ENCODE data around the gene SEC16A.
A peak's percentile ranks its signal among the peaks of the same experiment; 100 is the strongest.

The SEC16A gene

DNA sequence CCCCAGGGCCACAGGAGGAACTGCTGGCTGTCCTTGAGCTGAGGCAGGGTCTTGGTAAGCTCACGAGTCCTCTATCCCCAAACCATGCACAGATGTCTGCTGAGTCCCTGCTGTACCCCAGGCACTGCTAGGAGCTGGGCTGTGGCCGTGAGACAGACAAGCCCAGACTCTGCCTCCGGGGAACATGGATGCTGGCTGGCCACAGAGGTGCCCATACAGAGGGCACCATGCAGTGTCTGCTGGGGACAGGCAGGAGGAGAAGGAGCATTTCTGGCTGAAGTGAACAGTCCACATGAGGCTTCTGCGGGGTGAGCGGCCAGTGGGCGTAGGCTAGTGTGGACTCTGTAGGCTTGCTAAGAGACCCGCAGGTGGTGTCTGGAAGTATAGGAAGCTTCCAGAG is 4.8 kb upstream of the SEC16A start:
- FAIRE-seq (no peak), DNase-seq (ENCODE audit: insufficient read length, low spot score) (no peak)

DNA sequence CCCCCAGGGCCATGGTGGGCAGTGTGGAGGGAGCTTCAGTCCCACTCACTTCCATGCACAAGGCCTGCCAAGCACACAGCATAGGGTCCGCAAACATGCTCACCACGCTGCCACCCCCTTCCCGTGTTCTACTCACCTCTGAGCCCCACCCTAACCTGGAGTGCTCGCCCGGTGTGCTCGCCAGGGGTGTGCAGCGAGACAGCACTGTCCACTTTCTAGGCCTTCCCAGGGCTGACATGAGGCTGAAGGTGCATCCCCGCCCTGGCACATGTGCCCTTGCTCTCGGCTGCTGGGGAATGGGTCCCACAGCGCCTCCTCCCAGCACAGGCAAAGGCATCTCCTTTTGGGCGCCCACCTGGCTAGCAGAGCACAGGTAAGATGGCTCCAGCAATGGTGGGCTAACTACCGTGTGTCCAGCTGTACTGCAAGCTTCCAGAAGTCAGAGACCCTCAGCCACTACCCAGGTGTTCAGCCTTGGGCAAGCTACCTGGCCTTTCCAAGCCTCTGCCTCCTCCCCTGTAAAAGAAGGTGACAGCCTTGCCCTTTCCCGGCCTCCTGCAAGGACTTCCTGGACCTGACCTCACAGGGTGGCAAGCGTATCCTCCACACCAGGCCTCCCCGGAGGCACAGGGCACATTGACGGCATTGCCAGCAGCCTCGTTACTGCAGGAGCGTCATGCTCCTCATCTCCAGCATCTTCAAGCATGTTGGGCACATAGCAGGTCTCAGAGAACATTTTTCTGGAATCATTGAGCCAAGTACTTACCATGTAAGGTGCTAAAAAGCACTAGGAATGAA is 4.2 kb upstream of the SEC16A start:
- no peak for FAIRE-seq
- no peak for DNase-seq (ENCODE audit: insufficient read length, low spot score)

DNA sequence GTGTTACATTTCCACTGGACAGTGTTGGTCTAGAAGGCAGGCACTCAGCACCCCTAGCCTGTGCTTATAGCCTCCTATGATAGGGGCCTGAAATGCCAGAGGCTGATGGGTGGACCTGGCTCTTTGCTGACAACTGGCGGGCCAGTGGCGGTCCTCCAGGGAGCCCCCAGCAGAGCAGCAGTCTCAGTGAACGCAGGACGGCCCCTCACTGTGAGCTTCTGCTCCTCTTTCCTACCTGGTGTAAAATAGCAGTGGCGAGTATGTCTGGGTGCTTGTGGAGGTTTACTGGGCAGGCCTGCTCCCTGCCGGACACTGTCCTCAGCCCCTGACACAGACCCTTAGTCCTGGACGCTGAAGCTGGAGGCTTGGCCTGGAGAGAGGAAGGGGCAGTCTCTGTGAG is 3.3 kb upstream of the SEC16A start:
- FAIRE-seq, result no peak

DNA sequence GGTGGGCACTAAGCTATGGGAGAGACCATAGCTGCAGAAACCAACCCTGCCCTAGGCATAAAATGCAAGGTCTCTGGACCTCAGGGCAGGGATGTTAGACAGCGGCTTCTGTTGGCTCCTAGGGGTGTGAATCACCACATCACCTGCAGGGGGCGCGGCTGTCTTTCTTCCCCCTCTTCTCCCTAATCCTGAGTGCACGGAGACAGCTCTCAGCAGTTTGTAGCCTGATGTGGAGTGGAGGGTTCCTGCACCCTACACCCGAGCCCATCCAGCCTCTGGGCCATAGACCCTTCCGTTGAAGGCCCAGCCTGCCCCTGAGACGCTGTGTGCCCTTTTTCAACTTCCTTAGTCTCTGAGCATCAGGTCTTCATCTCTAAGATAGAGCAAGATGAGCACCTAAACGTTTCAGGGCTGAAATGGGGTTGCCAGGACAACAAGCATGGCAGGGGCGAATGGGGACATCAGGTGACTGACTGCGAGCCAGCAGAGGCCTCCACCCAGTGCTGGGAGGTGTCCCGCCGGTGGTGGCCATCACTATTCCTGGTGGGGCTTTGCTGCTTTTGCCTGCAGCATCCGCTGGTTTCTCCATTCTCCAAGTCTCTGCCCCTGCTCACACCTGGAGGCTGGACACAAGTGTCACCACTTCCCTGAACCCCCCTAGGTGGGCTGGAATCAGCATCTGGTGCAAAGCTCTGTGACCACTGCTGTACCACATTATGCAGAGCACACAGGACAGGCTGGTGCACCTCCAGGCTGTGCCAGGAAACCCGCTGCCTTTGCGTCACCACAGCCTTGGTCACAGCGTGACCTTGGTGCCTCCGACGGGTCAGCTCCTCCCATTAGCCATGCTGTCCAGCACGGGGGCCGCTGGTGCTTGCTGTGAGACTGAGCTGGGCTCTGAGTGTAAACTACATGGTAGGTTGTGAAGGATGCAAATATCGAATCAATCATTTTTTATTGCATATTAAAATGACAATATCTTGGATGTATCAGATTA is 2.5 kb upstream of the SEC16A start:
- peak; percentile 61 for DNase-seq (ENCODE audit: insufficient read length, low spot score)
- FAIRE-seq, result no peak

More for the DNA sequence above, 3.3 kb upstream of the SEC16A start:
- DNase-seq (ENCODE audit: insufficient read length, low spot score), result no peak

DNA sequence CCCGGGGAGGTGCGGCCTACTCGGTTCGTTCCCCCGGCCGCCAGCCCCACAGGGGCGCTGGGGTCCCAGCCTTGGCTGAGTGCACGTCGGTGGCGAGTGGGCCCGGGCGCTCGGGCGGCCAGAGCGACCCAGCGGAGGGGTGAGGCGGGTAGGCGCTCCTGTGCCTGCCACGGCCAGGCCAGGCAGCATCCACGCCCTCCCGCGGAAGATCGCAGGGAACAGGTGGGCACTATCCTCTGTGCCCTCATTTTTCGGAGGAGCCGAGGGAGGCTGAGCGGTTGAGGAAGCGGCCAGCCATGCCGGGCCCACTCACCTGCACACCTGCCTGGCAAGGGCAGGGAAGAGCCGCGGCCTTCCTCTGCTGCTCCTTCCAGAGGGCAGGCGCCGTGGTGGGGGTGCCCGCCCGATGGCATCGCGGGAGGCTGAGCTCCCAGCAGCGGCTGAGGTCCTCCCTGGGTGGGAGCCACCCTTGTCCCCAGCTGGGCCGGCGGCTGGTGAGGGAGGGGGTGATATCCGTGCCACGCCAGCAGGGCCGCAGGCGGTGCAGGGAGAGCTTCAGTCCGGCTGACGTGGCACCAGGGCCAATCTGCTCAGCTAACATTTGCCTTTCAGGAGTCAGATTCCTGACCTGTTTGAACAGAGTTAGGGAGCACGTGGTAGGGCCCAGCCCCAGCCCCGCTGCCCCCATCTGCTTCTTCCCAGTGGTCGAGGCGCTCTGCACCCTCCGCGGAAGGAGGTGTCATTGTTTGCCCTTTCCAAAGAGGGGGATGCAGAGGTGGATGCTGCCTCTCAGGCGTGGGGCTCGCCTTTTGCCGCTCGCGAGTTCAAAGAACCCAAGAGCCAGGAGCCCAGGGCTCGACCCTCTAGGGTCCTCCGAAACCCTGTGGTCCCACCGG is 1.6 kb upstream of the SEC16A start:
- DNase-seq (ENCODE audit: insufficient read length, low spot score) (no peak), FAIRE-seq (no peak)

DNA sequence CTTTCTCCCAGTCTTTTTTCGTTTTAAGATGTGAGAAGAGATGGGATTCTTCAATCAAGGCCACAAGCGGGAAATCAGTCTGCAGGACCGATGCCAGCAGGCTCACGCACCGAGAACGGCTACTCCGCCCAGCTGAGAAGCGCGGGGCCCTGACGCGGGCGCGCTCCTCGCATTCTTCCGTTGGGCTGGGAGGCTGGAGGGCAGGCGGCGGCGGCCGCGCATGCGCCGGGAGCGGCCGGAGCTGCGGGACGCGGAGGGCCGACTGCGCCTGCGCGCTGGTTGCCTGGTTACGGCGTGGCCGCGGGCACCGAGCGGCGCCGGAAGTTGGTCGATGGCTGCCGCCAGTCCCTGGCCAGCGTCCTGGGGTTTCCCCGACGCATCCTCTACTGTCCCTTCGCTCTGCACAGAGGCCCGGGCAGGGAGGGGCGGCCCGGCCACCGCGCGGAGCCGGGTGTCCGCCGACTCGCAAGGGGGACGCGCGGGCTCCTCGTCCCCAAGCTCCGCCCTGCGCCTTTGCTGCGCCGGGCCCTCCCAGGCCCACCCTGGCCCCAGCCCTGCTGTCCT is 831 bp upstream of the SEC16A start:
- FAIRE-seq (peak; percentile 77), DNase-seq (ENCODE audit: insufficient read length, low spot score) (peak; percentile 95)

DNA sequence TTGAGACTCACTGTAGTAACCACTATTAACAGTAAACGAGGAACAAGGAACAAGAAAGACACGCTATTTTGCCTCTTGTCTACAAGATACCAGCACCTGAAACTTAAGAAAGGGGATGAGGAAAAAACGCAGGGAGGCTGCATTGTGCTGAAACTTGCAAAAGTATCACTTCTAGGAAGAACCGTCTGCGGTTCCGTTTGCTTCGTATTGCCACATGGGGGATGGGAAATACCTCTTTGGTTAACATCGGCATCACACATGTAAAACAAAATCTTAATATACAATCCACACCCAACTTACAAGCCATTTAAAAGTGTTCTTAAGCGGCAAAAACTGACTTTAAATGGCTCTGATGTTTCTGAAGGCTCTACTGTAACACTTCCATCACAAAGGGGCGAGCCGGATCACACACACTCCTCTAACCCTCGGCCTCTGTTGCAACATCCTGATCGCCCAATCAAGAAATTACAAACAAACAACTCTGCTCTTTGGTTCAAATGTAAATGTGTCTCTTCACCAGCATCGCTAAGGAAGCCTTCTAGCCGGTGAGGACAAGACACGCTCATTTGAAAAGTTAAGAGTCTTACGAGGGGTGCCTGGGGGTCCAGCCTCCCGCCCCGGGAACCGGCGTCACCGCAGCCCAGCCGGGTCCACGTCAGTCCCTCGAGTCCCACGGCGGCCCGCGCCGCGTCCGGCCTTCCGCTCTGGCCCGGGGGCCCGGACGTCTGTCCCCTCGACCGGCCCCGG is 621 bp downstream of the SEC16A start:
- FAIRE-seq (no peak), DNase-seq (ENCODE audit: insufficient read length, low spot score) (no peak)

DNA sequence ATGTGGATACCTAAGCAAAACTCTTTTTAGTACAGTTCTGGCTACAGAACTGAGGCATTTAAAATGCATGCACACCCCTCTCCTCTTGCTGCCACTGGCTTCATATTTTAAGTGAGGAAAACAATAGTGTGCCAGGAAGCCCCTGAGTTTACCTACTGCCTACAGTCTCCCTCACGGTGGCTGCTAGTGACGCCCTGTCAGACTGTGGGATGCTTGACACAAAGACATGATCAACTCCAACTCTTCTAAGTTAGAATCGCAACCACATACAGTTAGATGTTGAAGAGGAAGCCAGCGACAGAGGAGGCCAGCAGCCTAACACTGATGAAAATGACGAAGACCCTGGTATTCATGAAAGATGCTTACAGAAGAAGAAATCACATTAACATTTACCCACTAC is 1.3 kb downstream of the SEC16A start:
- no peak for DNase-seq (ENCODE audit: insufficient read length, low spot score)
- FAIRE-seq, result no peak

DNA sequence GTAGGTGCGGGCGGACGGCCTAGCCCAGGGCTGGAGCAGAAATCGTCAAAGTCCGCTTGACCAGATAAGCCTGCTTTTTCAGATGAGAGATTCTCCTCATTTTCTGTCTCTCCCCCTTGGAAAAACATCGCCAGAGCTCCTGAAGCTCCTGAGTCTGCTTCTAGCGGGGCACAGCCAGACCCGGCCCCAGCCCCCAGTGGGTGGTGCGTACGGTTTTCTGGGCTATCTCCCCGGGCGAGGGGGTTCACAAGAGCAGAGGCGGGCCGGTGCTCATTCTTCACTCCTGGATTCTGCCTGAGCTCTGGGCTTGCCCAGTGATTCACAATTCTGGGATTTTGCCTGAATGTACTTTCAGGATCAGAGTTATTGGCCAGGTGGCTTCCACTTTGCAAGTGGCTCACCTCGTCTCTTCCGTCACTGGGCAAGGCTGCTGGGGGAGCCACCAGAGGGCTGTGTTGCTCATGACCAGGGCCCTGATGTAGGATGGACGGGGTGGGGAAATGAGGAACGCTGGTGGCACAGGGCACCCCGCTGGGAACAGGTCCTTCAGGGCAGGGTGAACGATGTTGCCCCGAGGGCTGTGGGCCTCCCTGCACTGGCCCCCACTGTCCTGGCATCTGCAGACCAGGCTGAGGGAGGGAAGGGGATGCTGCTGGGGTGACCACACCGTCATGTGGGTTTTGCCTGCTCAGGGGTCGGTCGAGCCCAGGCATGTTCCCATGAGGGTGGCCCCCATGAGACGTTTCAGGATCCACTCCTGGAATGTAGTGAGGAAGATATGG is 6.3 kb downstream of the SEC16A start:
- DNase-seq (ENCODE audit: insufficient read length, low spot score), result no peak
- no peak for FAIRE-seq

DNA sequence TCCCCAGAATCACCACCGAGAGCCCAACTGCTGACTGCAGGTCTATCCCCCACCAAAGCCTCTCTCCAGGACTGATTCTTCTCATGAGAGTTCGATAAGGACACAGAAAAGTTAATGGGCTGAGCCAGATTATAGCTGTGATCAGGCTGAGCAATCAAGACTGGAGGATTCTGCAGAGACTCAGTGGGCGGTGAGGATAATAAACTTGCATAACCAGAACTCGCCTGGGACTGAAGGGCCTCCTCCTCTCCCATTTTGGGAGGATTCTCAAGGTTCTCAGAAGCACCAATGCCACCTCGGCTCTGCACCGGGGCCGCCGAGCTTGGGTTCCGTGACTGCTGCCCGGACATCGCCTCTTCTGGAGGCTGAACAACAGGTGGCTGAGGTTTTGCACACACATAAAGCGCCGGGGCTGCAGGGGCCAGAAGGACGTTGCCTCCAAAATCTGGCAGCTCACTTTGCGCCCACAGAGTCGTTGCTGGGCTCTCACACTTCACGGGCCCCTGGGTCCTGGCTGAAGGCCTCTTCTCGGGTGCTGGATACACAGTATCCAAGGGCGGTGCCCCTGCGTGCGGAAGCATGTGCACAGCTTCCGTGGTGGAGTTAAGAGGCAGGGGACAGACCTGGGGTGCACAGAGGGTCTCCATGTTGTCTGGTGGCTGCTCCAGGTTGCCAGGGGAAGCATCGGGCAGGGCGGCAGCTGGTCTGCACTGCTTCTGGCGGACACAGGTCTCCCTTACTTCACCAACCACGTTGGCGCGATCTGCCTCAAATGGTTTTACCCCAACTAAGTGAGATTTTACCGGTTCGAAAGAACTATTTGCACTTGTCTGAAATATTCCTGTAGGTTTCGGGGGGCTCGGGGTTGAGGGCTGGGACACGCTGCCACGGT is 7.6 kb downstream of the SEC16A start:
- no peak for DNase-seq (ENCODE audit: insufficient read length, low spot score)
- FAIRE-seq, result no peak

DNA sequence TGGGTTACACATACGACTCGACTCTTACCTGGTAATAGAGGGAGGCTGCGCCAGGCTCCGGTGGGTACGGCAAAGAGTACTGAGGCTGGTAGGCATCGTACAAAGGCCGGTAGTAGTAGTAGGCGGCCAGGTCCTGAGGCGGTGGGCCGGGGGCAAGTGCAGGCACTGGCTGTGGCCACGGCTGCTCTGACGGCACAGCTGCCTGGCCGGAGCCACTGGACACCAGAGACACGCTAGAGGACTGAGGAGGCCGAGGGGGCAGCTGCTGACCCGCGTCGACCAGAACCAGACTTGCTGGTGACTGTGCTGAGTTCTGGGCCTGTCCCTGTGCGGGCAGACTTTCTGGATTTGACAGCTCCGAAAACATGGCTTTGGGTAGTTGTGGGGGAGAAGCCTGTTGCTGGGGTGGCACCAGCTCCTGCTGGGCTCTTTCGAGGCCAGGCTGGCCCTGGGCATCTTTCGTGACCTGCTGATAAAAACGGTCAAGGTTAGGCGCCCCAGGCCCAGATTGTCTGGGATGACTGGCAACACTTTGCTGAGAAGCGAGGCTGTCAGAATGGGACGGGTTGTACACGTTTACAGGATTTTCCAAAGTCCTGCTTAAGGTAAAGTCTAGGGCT is 8.7 kb downstream of the SEC16A start:
- no peak for DNase-seq (ENCODE audit: insufficient read length, low spot score)
- no peak for FAIRE-seq

DNA sequence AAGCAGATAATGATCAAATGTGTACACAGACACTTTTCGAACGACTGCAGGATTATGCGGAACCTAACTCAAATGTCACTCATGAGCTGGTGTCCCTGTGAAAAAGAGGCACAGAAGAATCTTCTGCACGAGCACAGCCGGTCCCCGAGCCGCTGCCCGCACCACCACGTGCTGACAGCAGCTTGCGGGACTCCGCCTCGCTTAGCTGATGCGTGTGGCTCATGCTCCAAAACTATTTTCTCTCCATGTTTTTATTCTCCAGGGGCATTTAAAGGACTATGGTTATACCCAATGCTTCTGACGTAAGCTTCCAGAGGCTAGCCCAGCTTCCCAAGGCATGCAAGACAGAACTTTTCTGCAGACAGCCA is 9.5 kb downstream of the SEC16A start:
- no peak for DNase-seq (ENCODE audit: insufficient read length, low spot score)
- no peak for FAIRE-seq

DNA sequence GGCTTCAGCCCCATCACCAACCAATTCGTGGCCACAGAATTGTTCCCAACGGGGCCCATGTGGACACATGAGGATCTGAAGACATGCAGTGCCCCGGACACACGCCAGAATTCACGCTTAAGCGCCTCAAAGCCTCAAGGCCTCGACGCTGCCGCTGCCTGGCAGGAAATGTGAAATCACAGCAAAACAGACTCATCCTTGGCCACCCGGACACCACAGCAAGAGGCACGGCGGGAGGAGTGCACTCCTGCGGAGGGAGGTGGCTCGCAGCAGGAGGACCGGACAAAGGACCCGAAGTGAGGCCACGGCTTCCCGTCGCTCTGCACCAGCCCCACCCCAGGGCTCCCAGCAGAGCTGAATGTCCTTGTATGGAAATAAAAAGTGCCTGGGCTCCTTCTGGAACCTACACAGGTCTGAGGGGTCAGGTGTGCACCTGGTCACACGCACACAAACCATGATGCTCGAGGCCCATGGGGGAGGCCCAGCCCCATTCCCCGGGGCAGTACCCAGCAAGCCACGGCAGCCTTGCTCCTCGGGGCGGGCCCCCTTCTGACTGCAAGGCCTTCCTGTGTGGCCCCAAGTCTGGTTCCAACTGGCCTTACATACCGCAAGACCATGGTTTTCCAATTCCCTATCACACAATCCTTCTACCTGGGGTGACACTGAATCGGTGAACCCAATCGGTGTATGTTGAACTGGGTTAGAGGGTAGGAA is 10.0 kb downstream of the SEC16A start:
- FAIRE-seq (no peak), DNase-seq (ENCODE audit: insufficient read length, low spot score) (no peak)

DNA sequence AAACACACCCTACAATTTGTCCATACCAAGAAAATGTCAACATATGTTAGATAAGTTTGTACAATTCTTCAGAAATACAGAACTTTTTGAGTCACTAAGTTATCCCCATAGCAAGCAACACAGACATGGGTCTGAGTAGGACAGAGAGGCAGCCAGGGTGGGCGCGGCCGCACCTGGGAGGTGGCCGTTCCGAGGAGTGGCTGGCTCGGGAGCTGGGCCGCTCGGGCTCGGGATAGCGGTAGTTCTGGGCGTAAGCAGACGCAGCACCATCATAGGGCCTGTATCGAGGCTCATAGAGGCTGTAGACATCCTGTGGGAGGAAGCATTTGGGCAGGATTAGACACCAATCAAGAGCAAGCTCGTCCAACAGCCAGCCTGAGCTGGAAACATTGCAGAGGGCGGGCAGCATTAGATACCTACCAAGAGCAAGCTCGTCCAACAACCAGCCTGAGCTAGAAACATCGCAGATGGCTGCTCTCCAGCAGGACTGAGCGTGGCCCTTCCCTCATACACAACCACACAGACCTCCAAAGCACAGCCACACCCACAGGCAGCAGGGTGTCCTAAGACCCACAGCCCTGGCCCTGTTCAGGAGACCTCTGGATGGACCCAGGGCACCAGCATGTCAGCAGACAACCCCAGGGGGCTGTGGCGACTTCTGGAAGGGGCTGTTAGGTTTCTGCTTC is 10.9 kb downstream of the SEC16A start:
- FAIRE-seq (no peak), DNase-seq (ENCODE audit: insufficient read length, low spot score) (no peak)

DNA sequence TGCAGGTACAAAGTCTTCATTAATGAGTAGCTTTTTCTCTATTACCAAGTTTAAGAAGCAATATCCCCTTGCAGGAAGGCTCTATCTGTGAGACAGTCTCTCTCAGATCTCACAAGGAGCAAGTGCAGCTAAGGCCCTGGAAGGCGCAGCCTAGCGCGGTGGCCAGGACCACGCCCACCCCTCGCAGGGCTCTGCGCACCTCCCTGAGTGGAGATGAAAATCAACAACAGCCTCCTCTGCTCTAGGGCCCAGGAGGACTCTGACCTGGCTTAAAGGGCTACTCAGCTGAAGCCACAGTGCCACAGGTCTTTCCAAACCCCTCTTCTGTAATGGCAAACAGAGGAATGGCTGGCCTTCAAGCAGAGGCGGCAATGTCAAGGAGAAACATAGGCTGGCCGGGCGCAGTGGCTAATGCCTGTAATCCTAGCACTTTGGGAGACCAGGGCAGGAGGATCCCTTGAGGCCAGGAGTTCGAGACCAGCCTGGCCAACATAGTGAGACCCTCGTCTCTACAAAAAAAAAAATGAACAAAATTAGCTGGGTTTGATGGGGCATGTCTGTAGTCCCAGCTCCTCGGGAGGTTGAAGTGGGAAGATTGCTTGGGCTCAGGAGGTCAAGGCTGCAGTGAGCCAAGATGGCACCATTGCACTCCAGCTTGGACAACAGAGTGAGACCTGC is 11.9 kb downstream of the SEC16A start:
- FAIRE-seq, result no peak
- no peak for DNase-seq (ENCODE audit: insufficient read length, low spot score)

DNA sequence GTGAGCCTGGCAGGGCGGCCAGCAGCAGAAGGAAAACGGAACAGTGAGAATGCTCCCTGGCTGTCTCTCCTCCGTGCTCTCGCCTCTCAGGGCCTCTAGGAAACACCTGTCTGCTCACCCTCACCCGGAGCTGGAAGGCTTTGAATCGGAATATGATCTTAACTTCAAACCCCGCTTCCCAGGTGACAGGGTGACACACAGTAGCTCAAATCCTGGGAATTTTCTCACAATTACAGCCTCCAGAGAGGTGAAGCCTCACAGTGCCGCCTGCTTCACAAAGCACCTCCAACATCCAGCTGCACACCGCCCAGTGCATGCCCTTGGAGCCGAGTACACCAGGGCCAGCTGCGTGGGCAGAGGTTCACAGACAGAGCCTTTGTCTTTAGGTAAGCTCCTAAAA is 12.5 kb downstream of the SEC16A start:
- DNase-seq (ENCODE audit: insufficient read length, low spot score), result no peak
- no peak for FAIRE-seq
